ENCODE results near the gene ITCH.

DNA sequence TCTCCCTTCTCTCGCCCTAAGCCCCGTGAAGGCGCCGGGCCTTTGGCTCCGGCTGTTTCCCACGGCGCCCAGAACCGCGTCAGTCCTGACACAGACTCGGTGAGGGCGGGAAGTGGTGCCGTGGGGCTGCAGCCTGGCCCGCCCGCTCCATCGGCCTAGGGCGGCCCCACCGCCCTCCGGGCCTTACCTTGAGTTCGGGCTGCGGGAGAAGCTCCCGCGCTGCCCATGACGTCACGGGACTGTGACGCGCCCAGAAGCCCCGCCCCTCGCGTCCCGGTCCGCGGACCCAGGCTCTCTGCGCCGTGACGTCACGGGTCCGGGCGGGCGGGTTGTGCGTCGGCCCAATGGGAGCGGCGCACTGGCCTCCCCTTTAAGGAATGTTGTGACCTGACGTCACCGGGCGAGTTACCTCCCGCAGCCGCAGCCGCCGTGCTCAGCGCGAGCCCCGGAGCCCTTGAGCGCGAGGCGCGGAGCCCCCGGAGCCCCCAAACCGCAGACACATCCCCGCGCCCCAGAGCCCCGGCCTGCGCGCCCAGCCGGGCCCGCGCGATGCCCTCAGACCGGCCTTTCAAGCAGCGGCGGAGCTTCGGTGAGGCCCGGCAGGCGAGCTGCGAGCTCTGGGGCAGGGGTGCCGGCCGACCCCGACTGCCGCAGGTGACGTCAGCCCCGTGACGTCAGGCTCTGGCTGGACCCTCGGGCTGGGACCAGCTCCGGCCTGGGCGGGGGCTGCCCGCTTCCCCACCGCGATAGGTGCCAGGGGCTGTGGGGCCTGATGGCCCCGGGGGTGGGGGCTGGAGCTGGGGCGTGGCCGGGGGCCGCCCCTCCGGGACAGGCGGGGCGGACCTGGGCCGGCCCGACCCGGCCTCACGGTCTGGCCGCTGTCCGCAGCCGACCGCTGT, 195.5 kb downstream of the ITCH start, which contains the start of gene MAP1LC3A:
- TF ChIP-seq, protein P1, sequence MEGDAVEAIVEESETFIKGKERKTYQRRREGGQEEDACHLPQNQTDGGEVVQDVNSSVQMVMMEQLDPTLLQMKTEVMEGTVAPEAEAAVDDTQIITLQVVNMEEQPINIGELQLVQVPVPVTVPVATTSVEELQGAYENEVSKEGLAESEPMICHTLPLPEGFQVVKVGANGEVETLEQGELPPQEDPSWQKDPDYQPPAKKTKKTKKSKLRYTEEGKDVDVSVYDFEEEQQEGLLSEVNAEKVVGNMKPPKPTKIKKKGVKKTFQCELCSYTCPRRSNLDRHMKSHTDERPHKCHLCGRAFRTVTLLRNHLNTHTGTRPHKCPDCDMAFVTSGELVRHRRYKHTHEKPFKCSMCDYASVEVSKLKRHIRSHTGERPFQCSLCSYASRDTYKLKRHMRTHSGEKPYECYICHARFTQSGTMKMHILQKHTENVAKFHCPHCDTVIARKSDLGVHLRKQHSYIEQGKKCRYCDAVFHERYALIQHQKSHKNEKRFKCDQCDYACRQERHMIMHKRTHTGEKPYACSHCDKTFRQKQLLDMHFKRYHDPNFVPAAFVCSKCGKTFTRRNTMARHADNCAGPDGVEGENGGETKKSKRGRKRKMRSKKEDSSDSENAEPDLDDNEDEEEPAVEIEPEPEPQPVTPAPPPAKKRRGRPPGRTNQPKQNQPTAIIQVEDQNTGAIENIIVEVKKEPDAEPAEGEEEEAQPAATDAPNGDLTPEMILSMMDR (conservative IDR thresholded peaks at IDR 0.05 in 1 of 2, IDR thresholded peaks at IDR 0.05 in 1 of 2; ENCODE audit: extremely low read depth in 1 of 2, insufficient read depth in 1 of 2, low read depth in 1 of 2, low read length in 2 of 2), result no peak
- no peak for TF ChIP-seq EZH2 (IDR thresholded peaks at IDR 0.05; ENCODE audit: borderline replicate concordance, low read length)
